GM23338 (cell line): ENCODE data around the gene SAMD11. TPM values are rescaled to one million over a fixed set of nuclear protein-coding genes. Genes with fewer than 3 reads are reported as not detected.
A peak's percentile ranks its signal among the peaks of the same experiment; 100 is the strongest.

Source experiments
- ATAC-seq: fragments of 200-7000 bp; cut with Tn5 transposase; 3 replicates; pipeline ENCODE4 v1.9.1; 2020
- DNase-seq: peaks from one replicate; pipeline ENCODE4 v3.0.0-alpha.2; 2015; ENCODE audit warnings: low spot score
- H2AFZ ChIP-seq: fragments of 200-600 bp; sonication (generic); 2 replicates; pipeline ENCODE4 v1.8.0; 2016; ENCODE audit warnings: antibody characterized with exemption, mild to moderate bottlenecking, moderate library complexity
- H3F3A ChIP-seq: fragments of 200-600 bp; sonication (generic); replicated peaks from 2 replicates; pipeline ENCODE4 v1.8.0; 2017; ENCODE audit warnings: antibody characterized with exemption, mixed run types, low read depth
- H3K27ac ChIP-seq: fragments of 200-600 bp; sonication (generic); 2 replicates; pipeline ENCODE4 v1.6.1; 2016; ENCODE audit warnings: low read depth
- H3K27me3 ChIP-seq: fragments of 200-600 bp; sonication (generic); 2 replicates; pipeline ENCODE4 v1.8.0; 2016; ENCODE audit warnings: mild to moderate bottlenecking, mixed run types, moderate library complexity; ENCODE audit not compliant: insufficient read depth
- H3K36me3 ChIP-seq: fragments of 200-600 bp; sonication (generic); 2 replicates; pipeline ENCODE4 v1.8.0; 2016; ENCODE audit warnings: mild to moderate bottlenecking; ENCODE audit not compliant: insufficient read depth
- H3K4me1 ChIP-seq: fragments of 200-600 bp; sonication (generic); 2 replicates; pipeline ENCODE4 v1.8.0; 2016; ENCODE audit warnings: mild to moderate bottlenecking, moderate library complexity; ENCODE audit not compliant: insufficient read depth
- H3K4me2 ChIP-seq: fragments of 200-600 bp; sonication (generic); 2 replicates; pipeline ENCODE4 v1.7.1; 2017; ENCODE audit warnings: mixed run types
- H3K4me3 ChIP-seq: fragments of 200-600 bp; sonication (generic); 2 replicates; pipeline ENCODE4 v1.6.1; 2016; ENCODE audit warnings: mixed run types
- H3K79me2 ChIP-seq: fragments of 200-600 bp; sonication (generic); replicated peaks from 2 replicates; pipeline ENCODE4 v1.8.0; 2017; ENCODE audit warnings: mild to moderate bottlenecking; ENCODE audit not compliant: insufficient read depth
- H3K9me2 ChIP-seq: fragments of 200-600 bp; sonication (generic); 2 replicates; pipeline ENCODE4 v1.8.0; 2017; ENCODE audit not compliant: insufficient read depth
- H4K20me1 ChIP-seq: fragments of 200-600 bp; sonication (generic); replicated peaks from 2 replicates; pipeline ENCODE4 v1.8.0; 2017; ENCODE audit warnings: mild to moderate bottlenecking; ENCODE audit not compliant: insufficient read depth
- H3K27ac Mint-ChIP-seq: 2 replicates; pipeline ENCODE4 v1.8.0; 2020; ENCODE audit warnings: inconsistent platforms, mild to moderate bottlenecking, moderate library complexity, mixed read lengths
- H3K27me3 Mint-ChIP-seq: 3 replicates; pipeline ENCODE4 v1.8.0; 2022; ENCODE audit warnings: low read depth, mild to moderate bottlenecking, moderate library complexity, mixed read lengths, inconsistent platforms; ENCODE audit not compliant: insufficient read depth, poor library complexity
- H3K36me3 Mint-ChIP-seq: 3 replicates; pipeline ENCODE4 v1.8.0; 2021; ENCODE audit warnings: low read depth, mild to moderate bottlenecking, inconsistent platforms, moderate library complexity, mixed read lengths
- H3K4me1 Mint-ChIP-seq: 3 replicates; pipeline ENCODE4 v1.8.0; 2020; ENCODE audit warnings: mild to moderate bottlenecking, inconsistent platforms, mixed read lengths
- H3K4me3 Mint-ChIP-seq: 3 replicates; pipeline ENCODE4 v1.8.0; 2021; ENCODE audit warnings: moderate library complexity, mild to moderate bottlenecking, inconsistent platforms, mixed read lengths
- H3K9me3 Mint-ChIP-seq: 3 replicates; pipeline ENCODE4 v1.8.0; 2020; ENCODE audit warnings: moderate library complexity, mild to moderate bottlenecking, inconsistent platforms, mixed read lengths
- CREB1 ChIP-seq: fragments of 250-450 bp; sonication (Bioruptor Pico); IDR thresholded peaks from 2 replicates; pipeline ENCODE4 v1.5.0; 2020; ENCODE audit warnings: low read depth, mild to moderate bottlenecking, moderate library complexity
- JUNB ChIP-seq: IDR thresholded peaks from one replicate; pipeline ENCODE4 v1.6.1; 2016; ENCODE audit warnings: antibody characterized with exemption; ENCODE audit not compliant: unreplicated experiment
- NANOG ChIP-seq: IDR thresholded peaks from 2 replicates; pipeline ENCODE4 v1.6.1; 2016; ENCODE audit warnings: antibody characterized with exemption, borderline replicate concordance
- POLR2AphosphoS5 ChIP-seq: IDR thresholded peaks from 2 replicates; pipeline ENCODE4 v1.6.1; 2016; ENCODE audit warnings: antibody characterized with exemption, low read depth
- STAT1 ChIP-seq: IDR thresholded peaks from one replicate; pipeline ENCODE4 v1.6.1; 2016; ENCODE audit warnings: antibody characterized with exemption; ENCODE audit not compliant: unreplicated experiment
- polyA plus RNA-seq: library from polyadenylated mRNA; unstranded; fragments of >200 nt; fragmentation: Nextera tagmentation; extraction: Ambion mirVana; gene quantifications from 2 replicates; pipeline ENCODE4 v1.2.1, GENCODE V29; 2016
- total RNA-seq: library from RNA; depleted of rRNA; stranded (reverse); fragments of >200 nt; shearing (Covaris generic); gene quantifications from 2 replicates; pipeline ENCODE4 v1.2.3, GENCODE V29; 2014
- TF ChIP-seq, protein P1 (sequence below): IDR thresholded peaks from 2 replicates; pipeline ENCODE4 v1.6.1; 2016; ENCODE audit warnings: antibody characterized with exemption
- TF ChIP-seq, protein P2 (sequence below): IDR thresholded peaks from one replicate; pipeline ENCODE4 v1.6.1; 2018; ENCODE audit warnings: antibody characterized with exemption; ENCODE audit not compliant: unreplicated experiment

The SAMD11 gene
- total and polyA plus RNA-seq, 2 experiments from 2014 or later = 0.14 to 0.40 TPM

DNA sequence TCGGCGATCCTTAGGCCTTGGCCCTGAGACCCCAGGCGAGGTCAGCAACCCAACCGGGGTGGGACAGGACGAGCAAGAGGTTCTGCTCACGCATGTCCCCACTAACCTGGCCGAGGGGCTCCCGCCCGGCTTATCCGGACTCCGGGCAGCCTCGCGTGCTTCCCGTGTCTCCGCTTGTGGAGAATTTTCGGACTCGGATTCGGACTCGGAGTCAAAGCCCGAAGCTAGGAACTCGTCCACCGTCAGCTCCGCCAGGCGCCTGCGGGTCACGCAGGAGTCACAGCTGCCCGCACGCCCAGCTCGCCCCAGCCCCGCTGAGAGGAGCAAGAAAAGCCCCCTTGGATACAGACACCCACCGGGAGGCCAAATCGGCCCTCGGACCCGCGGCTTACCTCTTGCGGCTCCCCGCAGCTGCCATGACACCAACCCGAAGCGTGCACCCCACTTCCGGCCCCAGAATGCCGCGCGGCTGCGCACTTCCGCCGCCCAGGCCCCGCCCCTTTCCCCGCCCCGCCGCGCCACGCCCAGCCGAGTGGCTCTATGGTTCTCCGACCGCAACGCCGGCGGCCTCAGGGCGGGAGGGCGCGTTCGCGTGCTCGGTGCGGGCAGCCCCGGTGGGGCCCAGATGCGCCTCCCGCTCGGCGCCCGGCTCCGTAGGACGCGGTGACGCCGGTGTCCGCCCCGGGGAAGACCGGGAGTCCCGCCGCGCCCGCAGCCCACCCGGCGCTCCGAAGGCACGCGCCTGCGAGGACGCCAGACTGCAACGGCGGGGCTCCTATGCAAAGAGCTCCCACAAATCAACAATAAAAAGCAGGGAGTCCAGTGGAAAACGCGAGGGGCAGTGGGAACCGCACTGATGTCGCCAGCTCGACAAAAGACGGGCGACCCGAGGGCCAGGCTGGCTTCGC is 35.4 kb downstream of the SAMD11 start, which contains the start of gene NOC2L:
Gene NOC2L, minus strand, starts transcription at position 434 of the 908 bp plus-strand sequence. Its CDS starts 16 bp downstream, at position 418.
- ATAC-seq (peak; percentile 86), DNase-seq (peak; percentile 91)
- Histone ChIP-seq H3K4me2 (peak within 1 kb of the TSS; percentile 100), H3K79me2 (peaks cover 18% of the 10 kb centered on the region), H3K4me1 (no peaks in the 10 kb centered on the region; the same call in 1 of the 2 replicates), H3K27ac (no peak within 1 kb of the TSS), H3K9me2 (no peaks in the 10 kb centered on the region), H3K27me3 (peaks cover 11% of the 10 kb centered on the region), H3K36me3 (peaks cover 13% of the 10 kb centered on the region; the same call in 1 of the 2 replicates), H3F3A (no peaks in the 10 kb centered on the region), H2AFZ (peak within 1 kb of the TSS; percentile 90), H3K4me3 (peak within 1 kb of the TSS; percentile 97), H4K20me1 (peaks cover 4% of the 10 kb centered on the region; the same call in 1 of the 2 replicates)
- Mint-ChIP-seq H3K27me3 (peaks cover 30% of the 10 kb centered on the region), H3K27ac (peak within 1 kb of the TSS; percentile 63), H3K9me3 (no peaks in the 10 kb centered on the region; the same call in 2 of the 3 replicates), H3K36me3 (peaks cover 33% of the 10 kb centered on the region), H3K4me3 (peak within 1 kb of the TSS; percentile 93), H3K4me1 (peaks cover 8% of the 10 kb centered on the region)
- TF ChIP-seq, protein P1, sequence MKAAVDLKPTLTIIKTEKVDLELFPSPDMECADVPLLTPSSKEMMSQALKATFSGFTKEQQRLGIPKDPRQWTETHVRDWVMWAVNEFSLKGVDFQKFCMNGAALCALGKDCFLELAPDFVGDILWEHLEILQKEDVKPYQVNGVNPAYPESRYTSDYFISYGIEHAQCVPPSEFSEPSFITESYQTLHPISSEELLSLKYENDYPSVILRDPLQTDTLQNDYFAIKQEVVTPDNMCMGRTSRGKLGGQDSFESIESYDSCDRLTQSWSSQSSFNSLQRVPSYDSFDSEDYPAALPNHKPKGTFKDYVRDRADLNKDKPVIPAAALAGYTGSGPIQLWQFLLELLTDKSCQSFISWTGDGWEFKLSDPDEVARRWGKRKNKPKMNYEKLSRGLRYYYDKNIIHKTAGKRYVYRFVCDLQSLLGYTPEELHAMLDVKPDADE = 0 out of 2 replicates have a peak, but pooled peaks have one; percentile 41
- TF ChIP-seq STAT1 (no peak), NANOG (no peak), CREB1 (CRISPR knock-in tag) (peak; percentile 52), POLR2AphosphoS5 (peak; percentile 58)

DNA sequence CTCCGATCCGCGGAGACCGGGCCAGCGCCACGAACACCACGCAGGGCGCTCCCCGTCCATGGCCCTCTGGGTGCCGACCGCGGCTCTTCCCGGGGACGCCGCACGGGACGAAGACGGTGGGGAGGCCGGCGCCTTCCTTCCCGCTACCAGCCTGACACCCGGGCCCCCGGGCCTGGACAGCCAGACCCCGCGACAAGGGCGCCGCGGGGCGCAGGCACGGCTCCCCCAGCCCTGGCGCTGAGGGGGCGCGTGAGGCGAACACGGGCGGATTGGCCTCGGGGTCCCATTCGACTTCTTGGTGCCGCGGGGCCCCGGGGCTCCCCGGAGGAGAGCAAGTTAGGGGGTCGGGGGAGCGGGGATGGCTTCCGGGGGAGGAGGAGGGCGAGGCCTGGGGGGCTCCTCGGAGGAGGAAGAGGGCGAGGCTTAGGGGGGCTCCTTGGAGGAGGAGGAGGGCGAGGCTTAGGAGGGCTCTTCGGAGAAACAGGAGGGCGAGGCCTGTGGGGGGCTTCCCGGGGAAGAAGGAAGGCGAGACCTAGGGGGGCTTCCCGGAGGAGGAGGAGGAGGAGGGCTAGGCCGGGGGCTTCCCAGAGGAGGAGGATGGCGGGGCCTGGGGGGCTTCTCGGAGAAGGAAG is 36.1 kb downstream of the SAMD11 start:
- Histone ChIP-seq H3K4me3 (peak overlapping the region; percentile 97), H3K4me2 (peak overlapping the region; percentile 75), H3K36me3 (peaks cover 7% of the 10 kb centered on the region; the same call in 1 of the 2 replicates), H3K9me2 (no peaks in the 10 kb centered on the region), H3K79me2 (peaks cover 18% of the 10 kb centered on the region), H3F3A (no peaks in the 10 kb centered on the region), H3K27me3 (peaks cover 11% of the 10 kb centered on the region), H3K27ac (no peak overlapping the region), H2AFZ (no peak overlapping the region; the same call in 1 of the 2 replicates), H3K4me1 (no peaks in the 10 kb centered on the region; the same call in 1 of the 2 replicates), H4K20me1 (peaks cover 4% of the 10 kb centered on the region; the same call in 1 of the 2 replicates)
- Mint-ChIP-seq H3K27me3 (peaks cover 28% of the 10 kb centered on the region), H3K4me1 (peaks cover 8% of the 10 kb centered on the region), H3K27ac (no peak overlapping the region), H3K36me3 (peaks cover 27% of the 10 kb centered on the region), H3K4me3 (peak overlapping the region; percentile 93), H3K9me3 (no peaks in the 10 kb centered on the region; the same call in 2 of the 3 replicates)
- no peak for DNase-seq
- ATAC-seq = peak; percentile 31
- no peak for TF ChIP-seq JUNB
- TF ChIP-seq, protein P2, sequence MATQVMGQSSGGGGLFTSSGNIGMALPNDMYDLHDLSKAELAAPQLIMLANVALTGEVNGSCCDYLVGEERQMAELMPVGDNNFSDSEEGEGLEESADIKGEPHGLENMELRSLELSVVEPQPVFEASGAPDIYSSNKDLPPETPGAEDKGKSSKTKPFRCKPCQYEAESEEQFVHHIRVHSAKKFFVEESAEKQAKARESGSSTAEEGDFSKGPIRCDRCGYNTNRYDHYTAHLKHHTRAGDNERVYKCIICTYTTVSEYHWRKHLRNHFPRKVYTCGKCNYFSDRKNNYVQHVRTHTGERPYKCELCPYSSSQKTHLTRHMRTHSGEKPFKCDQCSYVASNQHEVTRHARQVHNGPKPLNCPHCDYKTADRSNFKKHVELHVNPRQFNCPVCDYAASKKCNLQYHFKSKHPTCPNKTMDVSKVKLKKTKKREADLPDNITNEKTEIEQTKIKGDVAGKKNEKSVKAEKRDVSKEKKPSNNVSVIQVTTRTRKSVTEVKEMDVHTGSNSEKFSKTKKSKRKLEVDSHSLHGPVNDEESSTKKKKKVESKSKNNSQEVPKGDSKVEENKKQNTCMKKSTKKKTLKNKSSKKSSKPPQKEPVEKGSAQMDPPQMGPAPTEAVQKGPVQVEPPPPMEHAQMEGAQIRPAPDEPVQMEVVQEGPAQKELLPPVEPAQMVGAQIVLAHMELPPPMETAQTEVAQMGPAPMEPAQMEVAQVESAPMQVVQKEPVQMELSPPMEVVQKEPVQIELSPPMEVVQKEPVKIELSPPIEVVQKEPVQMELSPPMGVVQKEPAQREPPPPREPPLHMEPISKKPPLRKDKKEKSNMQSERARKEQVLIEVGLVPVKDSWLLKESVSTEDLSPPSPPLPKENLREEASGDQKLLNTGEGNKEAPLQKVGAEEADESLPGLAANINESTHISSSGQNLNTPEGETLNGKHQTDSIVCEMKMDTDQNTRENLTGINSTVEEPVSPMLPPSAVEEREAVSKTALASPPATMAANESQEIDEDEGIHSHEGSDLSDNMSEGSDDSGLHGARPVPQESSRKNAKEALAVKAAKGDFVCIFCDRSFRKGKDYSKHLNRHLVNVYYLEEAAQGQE = no peak
- no peak for TF ChIP-seq POLR2AphosphoS5
